ENCODE measurements around the gene IPO7. TPM values are rescaled to one million over a fixed set of nuclear protein-coding genes. Genes with fewer than 3 reads are reported as not detected.

Gene IPO7
- total RNA-seq, 1 experiment from 2014 or later = 170 TPM

GRCh38 chr11:9380773-9381172 is 3.7 kb upstream of the IPO7 start:
- no peak overlapping the region for H3K4me3 Mint-ChIP-seq (ENCODE audit: low read depth, unreplicated experiment)
- CTCF ChIA-PET = no interaction called here
- peaks cover 8% of the 10 kb centered on the region for H3K4me1 Mint-ChIP-seq (ENCODE audit: low read depth, unreplicated experiment)
- intact Hi-C loops (cut with micrococcal nuclease; ENCODE audit: unreplicated experiment) = no loop called here
- no peak for DNase-seq
- H3K36me3 Mint-ChIP-seq (ENCODE audit: insufficient read depth, unreplicated experiment) = peaks cover 18% of the 10 kb centered on the region
- no peaks in the 10 kb centered on the region for H3K9me3 Mint-ChIP-seq (ENCODE audit: low read depth, unreplicated experiment)
- TF ChIP-seq CTCF (IDR thresholded peaks at IDR 0.05; ENCODE audit: unreplicated experiment) = no peak
- no peaks in the 10 kb centered on the region for H3K27me3 Mint-ChIP-seq (ENCODE audit: unreplicated experiment)
- no TSS peak for BruUV-seq (replicated peaks)
- no peak overlapping the region for H3K27ac Mint-ChIP-seq (ENCODE audit: unreplicated experiment)

- BruUV-seq (replicated peaks) = no TSS peak
- CTCF ChIA-PET = interaction anchor here (0.5 to 2.8 kb wide), 8 partner anchors 9 to 246 kb away, joined by 3 to 15 read pairs (median 4); no protein-coding TSS in a partner anchor
- peaks cover 45% of the 10 kb centered on the region for H3K36me3 Mint-ChIP-seq (ENCODE audit: insufficient read depth, unreplicated experiment)
- peak overlapping the region; percentile 89 for H3K4me3 Mint-ChIP-seq (ENCODE audit: low read depth, unreplicated experiment)
- no peak for DNase-seq
- no peaks in the 10 kb centered on the region for H3K27me3 Mint-ChIP-seq (ENCODE audit: unreplicated experiment)
- no peaks in the 10 kb centered on the region for H3K9me3 Mint-ChIP-seq (ENCODE audit: low read depth, unreplicated experiment)
- peak; percentile 8 for TF ChIP-seq CTCF (IDR thresholded peaks at IDR 0.05; ENCODE audit: unreplicated experiment)
- H3K27ac Mint-ChIP-seq (ENCODE audit: unreplicated experiment) = peak overlapping the region; percentile 96
- intact Hi-C loops (cut with micrococcal nuclease; ENCODE audit: unreplicated experiment) = loop anchor here (2.0 to 5.0 kb wide), 2 partner anchors 23 to 73 kb away; partner anchors contain the start of gene TMEM41B
- H3K4me1 Mint-ChIP-seq (ENCODE audit: low read depth, unreplicated experiment) = peaks cover 17% of the 10 kb centered on the region
Observed at GRCh38 chr11:9385327-9385899, 961 bp downstream of the IPO7 start.

- Mint-ChIP-seq H3K9me3 (ENCODE audit: low read depth, unreplicated experiment) (no peaks in the 10 kb centered on the region), H3K27me3 (ENCODE audit: unreplicated experiment) (no peaks in the 10 kb centered on the region), H3K4me1 (ENCODE audit: low read depth, unreplicated experiment) (peaks cover 17% of the 10 kb centered on the region), H3K27ac (ENCODE audit: unreplicated experiment) (no peak overlapping the region), H3K36me3 (ENCODE audit: insufficient read depth, unreplicated experiment) (peaks cover 48% of the 10 kb centered on the region), H3K4me3 (ENCODE audit: low read depth, unreplicated experiment) (peak overlapping the region; percentile 89)
- BruUV-seq (replicated peaks) = TSS peak; percentile 64
- TF ChIP-seq CTCF (IDR thresholded peaks at IDR 0.05; ENCODE audit: unreplicated experiment) = no peak
- CTCF ChIA-PET = interaction anchor here (0.5 to 2.8 kb wide), 7 partner anchors 10 to 245 kb away, joined by 3 to 15 read pairs (median 3); no protein-coding TSS in a partner anchor
- intact Hi-C loops (cut with micrococcal nuclease; ENCODE audit: unreplicated experiment) = loop anchor here (5.0 kb wide), 1 partner anchor 74 kb away; the partner anchor contains the start of gene TMEM41B
- no peak for DNase-seq
Observed at GRCh38 chr11:9386086-9386485, 1.6 kb downstream of the IPO7 start.

- peak overlapping the region; percentile 89 for H3K4me3 Mint-ChIP-seq (ENCODE audit: low read depth, unreplicated experiment)
- no peaks in the 10 kb centered on the region for H3K27me3 Mint-ChIP-seq (ENCODE audit: unreplicated experiment)
- H3K36me3 Mint-ChIP-seq (ENCODE audit: insufficient read depth, unreplicated experiment) = peaks cover 48% of the 10 kb centered on the region
- intact Hi-C loops (cut with micrococcal nuclease; ENCODE audit: unreplicated experiment) = loop anchor here (5.0 kb wide), 1 partner anchor 75 kb away; the partner anchor contains the start of gene TMEM41B
- CTCF ChIA-PET = interaction anchor here (1.5 to 1.8 kb wide), 2 partner anchors 11 to 74 kb away, joined by 3 to 9 read pairs; no protein-coding TSS in a partner anchor
- BruUV-seq (replicated peaks) = no TSS peak
- DNase-seq = no peak
- H3K9me3 Mint-ChIP-seq (ENCODE audit: low read depth, unreplicated experiment) = no peaks in the 10 kb centered on the region
- no peak for TF ChIP-seq CTCF (IDR thresholded peaks at IDR 0.05; ENCODE audit: unreplicated experiment)
- H3K4me1 Mint-ChIP-seq (ENCODE audit: low read depth, unreplicated experiment) = peaks cover 17% of the 10 kb centered on the region
- peak overlapping the region; percentile 66 for H3K27ac Mint-ChIP-seq (ENCODE audit: unreplicated experiment)
Observed at GRCh38 chr11:9386901-9387300, 2.4 kb downstream of the IPO7 start.

Measured in Calu3 (cell line).